H54 (cell line): ENCODE results near the gene DPF3.

ENCODE experiments used
- DNase-seq: peaks from one replicate; pipeline ENCODE4 v3.0.0; 2011; ENCODE audit warnings: low spot score, mixed read lengths; ENCODE audit not compliant: insufficient read length
- FAIRE-seq: peaks from 3 replicates; lab custom pipeline; 2011; peaks lifted over from hg19 to GRCh38; lab: Jason Lieb, UNC
- POLR2A ChIP-seq: IDR thresholded peaks from 2 replicates; pipeline ENCODE4 v1.6.1; 2011; ENCODE audit warnings: low read depth, mild to moderate bottlenecking, low read length

Gene DPF3

DNA sequence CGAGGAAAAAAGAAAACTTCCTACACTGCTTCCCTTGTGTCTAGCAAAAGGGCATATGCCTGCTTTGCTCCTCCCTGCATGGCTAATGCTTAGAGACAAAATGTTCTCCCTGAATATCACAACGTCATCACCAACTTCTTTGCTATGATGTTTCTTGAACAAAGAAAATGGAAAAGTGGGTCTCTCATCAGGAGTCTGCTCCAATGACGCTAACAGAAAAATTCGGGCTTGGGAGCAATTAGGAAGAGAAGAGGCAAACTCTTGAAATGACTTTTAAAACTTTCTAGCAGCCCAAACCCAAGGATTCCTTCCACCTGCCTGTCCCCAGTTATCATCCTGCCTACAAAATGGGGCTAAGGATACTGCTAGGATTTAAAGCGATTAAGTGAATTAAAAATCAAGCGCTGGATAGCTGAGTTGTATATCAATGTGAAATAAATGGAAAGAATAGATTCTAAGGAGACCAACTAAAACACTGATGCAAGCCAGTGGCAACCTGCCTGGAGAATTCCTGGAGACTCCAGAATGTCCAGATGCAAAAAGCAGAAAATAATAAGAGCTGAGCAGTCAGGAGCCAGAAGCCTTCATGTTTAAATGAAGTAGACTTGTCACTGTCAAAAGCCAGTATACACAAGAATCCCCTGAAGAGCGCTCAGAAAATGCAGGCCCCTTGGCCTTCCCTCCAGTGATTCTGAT, 183.8 kb downstream of the DPF3 start:
- no peak for TF ChIP-seq POLR2A
- no peak for DNase-seq
- no peak for FAIRE-seq

DNA sequence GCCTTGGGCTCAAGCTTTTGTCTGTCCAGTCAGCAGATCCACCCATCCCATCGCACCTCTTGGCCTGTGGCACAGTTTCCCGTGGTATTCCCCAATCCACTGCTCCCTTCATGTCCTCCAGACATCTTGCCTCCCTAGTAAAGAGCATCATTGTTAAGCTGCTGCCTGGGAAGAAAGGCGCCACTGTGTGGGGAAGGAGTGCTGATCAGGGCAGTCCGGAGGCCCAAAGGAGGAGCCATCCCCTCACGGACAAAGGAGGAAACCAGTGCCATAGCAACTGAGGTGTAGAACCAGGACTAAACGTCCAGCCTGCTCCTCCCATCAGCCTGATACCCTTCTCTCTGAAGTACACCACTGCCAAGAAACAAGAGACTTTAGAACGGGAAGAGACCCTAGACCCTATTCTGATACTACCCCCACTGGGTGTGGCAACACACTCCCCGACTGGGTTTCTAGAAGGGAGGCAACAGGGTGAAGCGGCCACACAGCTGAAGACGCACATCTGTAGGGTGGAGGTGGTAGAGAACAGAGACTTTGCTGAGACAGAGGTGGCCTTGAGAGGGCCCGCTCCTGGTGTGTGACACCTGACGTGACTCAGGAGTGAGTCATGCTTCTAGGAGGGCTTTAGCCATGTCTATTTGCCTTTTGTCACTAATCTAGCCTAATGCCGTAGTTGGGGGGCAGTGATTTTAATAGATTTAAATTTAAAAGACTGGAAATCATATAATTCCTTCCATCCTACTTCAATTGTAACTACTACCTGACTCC, 185.0 kb downstream of the DPF3 start:
- no peak for DNase-seq
- TF ChIP-seq POLR2A, result no peak
- FAIRE-seq, result no peak

DNA sequence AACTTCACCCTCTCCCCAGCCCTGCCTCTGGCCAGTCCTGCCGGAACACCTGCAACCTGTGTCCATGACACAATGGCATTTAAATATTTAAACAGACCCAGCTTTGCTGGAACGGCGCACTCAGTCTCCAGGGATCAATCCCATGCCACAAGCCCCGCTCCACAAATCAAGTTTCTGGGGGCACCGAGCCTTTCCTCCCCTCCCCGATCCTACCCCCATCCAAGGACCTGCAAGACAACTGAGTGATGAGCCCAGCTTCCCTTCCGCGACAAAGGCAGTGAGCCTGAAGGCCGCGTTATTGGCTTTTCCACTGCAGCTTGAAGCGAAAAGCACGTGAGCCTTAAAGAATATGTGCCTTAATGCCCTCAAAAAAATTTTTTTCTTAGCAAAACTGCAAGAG, 185.7 kb downstream of the DPF3 start:
- FAIRE-seq, result no peak
- no peak for DNase-seq
- no peak for TF ChIP-seq POLR2A

DNA sequence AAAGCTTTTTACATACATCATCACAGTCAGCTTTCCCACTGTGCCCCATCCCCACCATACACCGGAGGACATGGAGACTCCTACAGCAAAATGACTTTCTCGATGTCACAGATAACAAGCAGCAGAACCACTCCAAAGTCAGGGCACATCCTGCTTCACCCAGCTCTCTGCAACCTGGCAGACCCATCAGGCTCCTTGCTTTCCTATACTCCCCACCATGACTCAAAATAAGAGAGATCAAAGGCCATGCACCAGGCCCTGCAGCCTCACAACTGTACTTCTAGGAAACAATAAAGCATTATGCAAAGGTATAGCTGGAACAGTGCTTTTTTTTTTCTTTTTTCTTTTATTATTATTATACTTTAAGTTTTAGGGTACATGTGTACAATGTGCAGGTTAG, 187.4 kb downstream of the DPF3 start:
- FAIRE-seq, result no peak
- no peak for TF ChIP-seq POLR2A
- no peak for DNase-seq

DNA sequence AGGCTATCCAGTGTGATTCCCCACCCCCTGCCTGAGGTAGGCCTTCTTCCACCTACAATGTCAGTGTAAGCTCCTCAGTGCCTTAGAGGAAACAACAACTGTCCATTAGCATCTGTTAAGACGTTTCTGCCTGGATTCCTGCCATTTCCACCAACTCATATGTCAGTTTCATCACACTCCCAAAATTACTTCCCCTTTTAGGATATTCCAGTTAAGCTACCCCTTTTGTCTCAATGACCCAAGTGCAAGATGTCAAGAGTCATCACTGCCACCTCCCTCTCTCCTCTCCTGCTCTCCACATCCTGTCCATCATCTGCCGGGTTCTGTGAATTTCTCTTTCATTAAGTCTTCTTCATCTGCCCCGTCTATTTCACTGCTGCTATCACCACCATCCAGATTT, 189.4 kb downstream of the DPF3 start:
- no peak for FAIRE-seq
- TF ChIP-seq POLR2A, result no peak
- no peak for DNase-seq

DNA sequence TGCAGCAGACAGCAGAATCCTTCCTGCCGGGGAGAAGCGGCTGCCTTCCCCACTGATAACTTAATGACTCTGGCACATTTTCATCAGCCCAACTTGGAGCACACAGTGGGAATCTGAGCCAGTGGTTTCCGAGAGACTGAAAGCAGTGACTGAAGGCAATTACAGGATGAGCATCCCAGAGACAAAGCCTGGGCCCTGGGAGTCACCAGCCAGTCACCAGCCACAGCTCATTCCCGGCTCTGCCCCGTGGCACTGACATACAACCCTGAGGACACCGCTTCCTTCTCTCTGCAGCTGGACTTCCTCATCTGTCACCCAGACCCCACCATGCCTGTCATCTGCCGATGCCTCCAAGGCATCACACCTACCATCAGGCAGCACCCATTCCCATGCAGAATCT, 192.3 kb downstream of the DPF3 start:
- FAIRE-seq, result no peak
- no peak for DNase-seq
- TF ChIP-seq POLR2A, result no peak

DNA sequence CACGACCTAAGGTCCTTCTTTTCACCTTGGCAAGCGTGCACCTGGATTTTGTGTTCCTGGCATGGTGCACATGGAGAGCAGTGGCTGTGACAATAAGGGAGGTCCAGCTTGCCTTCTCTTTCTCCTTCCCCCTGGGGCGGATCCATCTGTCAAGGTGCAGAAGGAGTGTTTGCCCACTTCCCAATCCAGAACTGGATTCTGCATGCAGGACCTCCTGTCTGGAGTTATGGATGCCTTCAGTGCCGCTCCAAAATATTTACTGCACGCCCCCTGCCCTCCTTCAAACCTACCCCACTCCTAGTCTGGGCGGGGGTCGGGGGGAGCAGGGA, 192.7 kb downstream of the DPF3 start:
- TF ChIP-seq POLR2A, result no peak
- DNase-seq, result no peak
- no peak for FAIRE-seq

DNA sequence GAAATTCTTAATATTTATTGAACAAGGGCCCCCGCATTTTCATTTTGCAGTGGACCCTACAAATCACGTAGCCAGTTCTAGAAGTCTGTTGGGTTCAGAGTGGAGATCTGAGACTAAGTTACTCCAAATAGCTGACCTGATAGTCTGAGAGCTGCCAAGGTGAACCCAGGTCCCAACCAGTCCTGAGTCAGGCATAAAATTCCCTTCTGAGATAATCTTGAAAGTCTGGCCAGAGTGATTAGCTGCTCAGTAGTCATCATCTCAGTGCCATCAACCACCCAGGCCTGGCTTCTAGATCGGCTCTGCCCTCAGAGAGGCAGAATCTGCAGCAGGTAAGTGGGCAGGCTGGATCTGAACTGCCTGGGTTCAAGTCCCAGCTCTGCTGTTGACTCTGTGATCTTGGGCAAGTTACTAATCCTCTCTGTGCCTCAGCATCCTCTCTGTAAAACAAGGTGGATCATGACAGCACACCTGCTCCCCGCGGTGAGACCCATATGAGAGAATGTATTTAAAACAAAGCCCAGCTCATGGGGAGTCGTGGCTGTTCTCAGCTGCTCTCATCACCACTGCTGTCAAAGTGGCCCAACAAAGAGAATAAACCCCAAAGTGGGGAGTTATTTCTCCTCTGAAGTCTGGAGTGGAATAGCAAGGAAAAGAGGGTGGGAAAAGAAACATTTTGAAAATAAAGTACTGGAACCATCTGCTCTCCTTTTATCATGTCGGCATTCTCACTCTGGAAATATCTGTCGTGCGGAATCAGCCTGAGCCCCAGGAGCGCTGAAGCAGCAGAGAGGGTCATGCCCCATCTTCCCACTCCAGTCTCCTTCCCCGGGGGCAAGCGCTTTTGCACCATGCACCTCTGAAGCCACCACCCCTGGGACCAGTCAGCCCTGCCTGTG, 193.3 kb downstream of the DPF3 start:
- FAIRE-seq, result no peak

DNA sequence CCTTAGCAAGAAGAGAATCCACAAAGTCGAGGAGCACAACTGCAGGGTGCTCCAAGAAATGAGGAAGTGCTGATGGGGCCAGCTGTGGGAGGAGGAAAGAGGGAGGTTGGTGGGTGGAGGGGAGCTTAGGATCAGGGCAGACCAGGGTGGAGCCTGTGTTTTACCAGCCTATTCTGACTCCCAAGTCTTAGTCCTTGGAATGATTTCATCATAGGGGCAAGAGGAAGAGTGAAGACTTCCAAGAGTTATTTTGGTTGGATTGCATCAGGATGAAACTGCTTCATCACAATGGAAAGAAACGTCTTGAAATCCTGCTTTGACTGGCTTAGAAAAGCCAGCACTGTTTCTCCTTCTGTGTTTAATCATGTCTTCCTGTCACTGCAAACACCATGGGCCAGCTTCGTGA, 194.0 kb downstream of the DPF3 start:
- no peak for TF ChIP-seq POLR2A
- DNase-seq (no peak), FAIRE-seq (no peak)

More for the DNA sequence above, 193.3 kb downstream of the DPF3 start:
- DNase-seq, result no peak
- no peak for TF ChIP-seq POLR2A

DNA sequence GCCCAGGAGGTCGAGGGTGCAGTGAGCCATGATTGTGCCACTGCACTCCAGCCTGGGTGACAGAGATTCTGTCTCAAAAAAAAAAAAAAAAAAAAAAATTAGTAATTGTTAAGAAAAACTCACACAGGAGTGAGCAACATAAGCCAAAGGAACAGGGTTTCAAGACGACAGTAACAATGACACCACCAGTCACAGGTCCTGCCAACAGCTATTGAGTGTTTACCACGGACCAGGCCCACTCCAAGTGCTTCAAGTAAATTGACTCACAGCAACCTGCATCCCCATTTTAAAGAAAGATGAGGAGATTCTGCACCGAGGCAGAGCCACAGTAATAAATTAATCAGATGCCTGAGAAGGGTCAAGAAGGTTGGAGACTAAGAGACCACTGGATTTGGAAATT, 194.5 kb downstream of the DPF3 start:
- FAIRE-seq, result no peak
- no peak for TF ChIP-seq POLR2A

DNA sequence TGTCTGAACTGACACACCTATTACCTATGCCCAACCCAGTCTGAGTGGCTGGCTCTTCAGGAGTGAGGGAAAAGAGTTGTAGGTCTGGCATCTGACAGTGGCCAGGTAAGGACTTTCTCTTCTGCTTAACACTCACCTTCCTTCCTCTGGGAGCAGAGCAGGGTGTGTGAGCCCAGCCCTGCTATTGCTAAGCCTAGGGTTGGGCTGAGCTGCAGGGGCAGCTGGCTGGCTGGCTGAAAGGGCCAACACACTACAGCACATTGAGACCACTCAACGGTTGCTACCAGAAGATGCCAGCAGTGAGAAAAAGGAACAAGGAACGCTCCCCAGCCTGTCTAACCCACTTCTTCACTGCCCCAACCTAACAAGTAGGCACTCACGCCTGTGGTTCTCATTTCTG, 201.2 kb downstream of the DPF3 start:
- no peak for TF ChIP-seq POLR2A
- no peak for DNase-seq
- FAIRE-seq, result no peak

More for the DNA sequence above, 194.5 kb downstream of the DPF3 start:
- DNase-seq, result no peak

DNA sequence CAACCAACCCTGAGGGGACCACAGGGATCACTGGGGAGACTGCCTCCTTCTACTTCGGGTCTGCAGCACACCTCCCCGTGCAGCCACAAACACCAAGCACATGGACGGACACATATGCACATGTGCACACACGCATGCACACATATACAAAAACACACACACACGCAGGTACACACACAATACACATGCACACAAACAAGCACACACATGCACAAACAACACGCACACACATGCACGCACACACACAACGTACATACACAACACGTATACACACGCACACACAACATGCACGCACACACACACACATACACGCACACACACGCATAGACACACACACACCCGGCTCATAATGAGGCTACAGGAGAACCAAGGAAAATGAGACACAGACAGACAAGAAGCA, 203.6 kb downstream of the DPF3 start:
- TF ChIP-seq POLR2A, result no peak
- DNase-seq, result no peak
- FAIRE-seq, result no peak

DNA sequence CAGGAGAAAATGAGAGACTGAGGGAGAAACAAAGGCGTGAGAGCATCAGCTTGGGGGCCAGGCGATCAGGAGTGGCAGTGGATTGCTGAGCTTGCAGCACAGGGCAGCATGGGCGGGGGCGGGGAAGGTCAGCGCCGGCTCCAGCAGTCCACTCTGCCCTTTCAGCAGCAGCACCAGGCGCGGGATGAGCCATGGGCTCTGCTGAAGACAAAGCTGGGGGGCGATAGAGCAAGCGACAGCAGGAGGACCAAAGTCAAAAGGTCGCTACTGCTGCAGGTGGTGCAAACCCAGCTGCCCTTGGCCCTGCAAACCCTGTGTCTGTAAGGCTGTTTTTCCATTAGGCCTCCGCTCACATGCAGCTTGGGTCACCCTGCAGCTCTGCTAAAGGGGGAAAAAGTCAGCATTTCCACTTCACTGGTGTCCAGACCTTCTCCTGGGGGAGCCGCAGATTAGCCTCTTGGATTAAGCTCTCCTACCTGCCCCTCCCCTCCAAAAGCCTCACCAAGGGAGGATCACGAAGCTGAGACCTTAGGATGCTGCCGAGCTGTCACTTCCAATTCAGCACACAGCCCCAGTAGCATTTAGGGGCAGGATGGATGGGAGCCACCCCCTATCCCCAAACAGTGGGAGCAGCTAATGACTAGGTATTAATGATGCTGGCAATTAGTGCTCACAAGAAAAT, 204.8 kb downstream of the DPF3 start:
- DNase-seq, result no peak
- TF ChIP-seq POLR2A, result no peak
- FAIRE-seq, result no peak

DNA sequence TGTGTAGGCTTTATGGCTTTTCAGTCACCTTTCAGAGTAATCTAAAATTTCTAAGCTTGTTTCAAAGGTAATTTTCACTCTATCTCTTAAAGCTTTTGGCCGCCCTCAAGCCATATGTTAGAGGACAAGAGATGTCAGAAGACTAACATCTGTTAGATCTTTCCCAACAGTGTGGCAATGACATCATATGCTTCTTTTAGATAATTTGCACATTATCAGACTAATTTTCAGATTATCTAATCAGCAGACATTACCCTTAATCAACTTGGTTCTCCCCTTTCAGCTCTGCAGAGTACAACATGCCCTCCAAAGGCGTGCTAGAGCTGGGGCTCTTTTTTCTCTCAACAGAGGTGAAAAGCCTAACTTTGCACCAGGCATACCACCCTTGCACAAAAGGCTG, 207.1 kb downstream of the DPF3 start:
- DNase-seq, result no peak
- FAIRE-seq, result no peak
- no peak for TF ChIP-seq POLR2A

DNA sequence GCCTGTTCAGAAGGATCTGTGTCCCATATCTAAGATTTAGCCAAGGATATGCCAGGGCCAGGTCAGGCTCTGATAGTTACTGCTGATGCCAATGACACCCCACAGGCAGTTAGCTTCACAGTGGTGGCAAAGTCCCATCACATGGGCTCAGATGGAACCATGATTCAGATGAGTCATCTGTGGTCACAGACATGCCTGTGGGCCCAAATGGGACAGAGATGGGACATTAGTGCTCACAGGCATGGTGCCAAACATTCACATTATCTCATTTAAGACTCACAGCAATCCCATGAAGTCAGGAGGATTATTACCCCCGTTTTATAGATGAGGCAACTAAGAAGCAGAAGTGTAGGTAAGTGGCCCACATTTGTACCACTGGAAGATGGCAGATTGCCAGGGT, 207.8 kb downstream of the DPF3 start:
- TF ChIP-seq POLR2A, result no peak
- DNase-seq, result no peak
- no peak for FAIRE-seq
